PC-3 (cell line): ENCODE measurements around the gene ASB12. TPM values are rescaled to one million over a fixed set of nuclear protein-coding genes. Genes with fewer than 3 reads are reported as not detected.
A peak's percentile ranks its signal among the peaks of the same experiment; 100 is the strongest.

Experiments
- ATAC-seq: fragments of 200-7000 bp; cut with Tn5 transposase; 2 replicates; pipeline ENCODE4 v1.9.1; 2020; ENCODE audit warnings: mild to moderate bottlenecking, moderate library complexity
- Bru-seq: library from RNA; stranded (reverse); fragments of 400-500 nt; gene quantifications from one replicate; lab custom pipeline; 2021; lab: Mats Ljungman, UMichigan
- BruChase-seq, 2 experiments: library from RNA; stranded (reverse); fragments of 400-500 nt; gene quantifications; one replicate each; lab custom pipeline; 2021; lab: Mats Ljungman, UMichigan
- BruUV-seq: library from RNA; stranded (reverse); fragments of 400-500 nt; replicated peaks from 2 replicates; lab custom pipeline; 2021; lab: Mats Ljungman, UMichigan
- CTCF ChIA-PET: fragments of 300-600 bp; sonication (Branson Sonifier 250); formaldehyde crosslinking; loops from one replicate; lab custom pipeline; 2022; ENCODE audit warnings: antibody characterized with exemption; lab: Charles Lee
- POLR2A ChIA-PET: fragments of 300-600 bp; sonication (Branson Sonifier 250); formaldehyde crosslinking; loops from one replicate; lab custom pipeline; 2022; ENCODE audit warnings: antibody characterized with exemption; ENCODE audit not compliant: unreplicated experiment; lab: Charles Lee
- DNase-seq: peaks from one replicate; pipeline ENCODE4 v3.0.0-alpha.2; 2015
- H2AFZ ChIP-seq: fragments of 300-600 bp; sonication (generic); 2 replicates; pipeline ENCODE4 v1.6.0; 2016; ENCODE audit warnings: antibody characterized with exemption, low read length
- H3F3A ChIP-seq: fragments of 300-600 bp; sonication (generic); one replicate; pipeline ENCODE4 v1.6.0; 2017; ENCODE audit warnings: antibody characterized with exemption, low read length, control low read depth, mild to moderate bottlenecking; ENCODE audit not compliant: unreplicated experiment
- H3K27ac ChIP-seq: fragments of 300-600 bp; sonication (generic); 2 replicates; pipeline ENCODE4 v1.5.1; 2016; ENCODE audit warnings: mild to moderate bottlenecking, low read length
- H3K27me3 ChIP-seq: fragments of 300-600 bp; sonication (generic); 2 replicates; pipeline ENCODE4 v1.6.1; 2016; ENCODE audit warnings: low read length, mixed read lengths
- H3K36me3 ChIP-seq: fragments of 300-600 bp; sonication (generic); 2 replicates; pipeline ENCODE4 v1.6.1; 2016; ENCODE audit warnings: low read depth, mixed run types, low read length, mixed read lengths
- H3K4me1 ChIP-seq: fragments of 300-600 bp; sonication (generic); 2 replicates; pipeline ENCODE4 v1.5.1; 2016; ENCODE audit warnings: low read length; ENCODE audit not compliant: insufficient read depth
- H3K4me2 ChIP-seq: fragments of 300-600 bp; sonication (generic); 2 replicates; pipeline ENCODE4 v1.6.0; 2016; ENCODE audit warnings: low read length
- H3K4me3 ChIP-seq: fragments of 300-600 bp; sonication (generic); 2 replicates; pipeline ENCODE4 v1.5.1; 2016; ENCODE audit warnings: mild to moderate bottlenecking, low read length, mixed read lengths
- H3K79me2 ChIP-seq: fragments of 300-600 bp; sonication (generic); 2 replicates; pipeline ENCODE4 v1.6.1; 2017; ENCODE audit warnings: low read length, mixed read lengths
- H3K9ac ChIP-seq: fragments of 300-600 bp; sonication (generic); 2 replicates; pipeline ENCODE4 v1.6.0; 2016; ENCODE audit warnings: mild to moderate bottlenecking, low read length
- H3K9me2 ChIP-seq: fragments of 300-600 bp; sonication (generic); replicated peaks from 2 replicates; pipeline ENCODE4 v1.6.1; 2016; ENCODE audit warnings: mixed run types, low read length, mixed read lengths
- H3K9me3 ChIP-seq: fragments of 300-600 bp; sonication (generic); 2 replicates; pipeline ENCODE4 v1.6.1; 2016; ENCODE audit warnings: low read length, mixed read lengths
- H4K20me1 ChIP-seq: fragments of 300-600 bp; sonication (generic); 2 replicates; pipeline ENCODE4 v1.6.1; 2016; ENCODE audit warnings: low read length, mixed read lengths
- EZH2 ChIP-seq: fragments of 300-600 bp; sonication (generic); IDR thresholded peaks from one replicate; pipeline ENCODE4 v1.6.1; 2017; ENCODE audit warnings: antibody characterized with exemption, mild to moderate bottlenecking, low read length; ENCODE audit not compliant: unreplicated experiment
- EZH2phosphoT487 ChIP-seq: fragments of 300-600 bp; sonication (generic); IDR thresholded peaks from 2 replicates; pipeline ENCODE4 v1.6.1; 2018; ENCODE audit warnings: mild to moderate bottlenecking, antibody characterized with exemption, low read length, borderline replicate concordance
- intact Hi-C: fragments of 100-400 bp; cut with micrococcal nuclease; formaldehyde crosslinking; loops from 2 replicates; pipeline ENCODE4 v1.9.0; 2023
- long read RNA-seq: library from polyadenylated mRNA; unstranded; transcript quantifications from one replicate; pipeline ENCODE4 v2.0.0, GENCODE V29; 2021; ENCODE audit not compliant: unreplicated experiment
- total RNA-seq: library from RNA; depleted of rRNA; stranded (reverse); fragments of >200 nt; gene quantifications from 2 replicates; pipeline ENCODE4 v1.2.3, GENCODE V29; 2014; rRNA removed
- TF ChIP-seq, protein P1 (sequence below): fragments of 300-600 bp; sonication (generic); conservative IDR thresholded peaks from 2 replicates; pipeline ENCODE4 v1.5.1; 2017; ENCODE audit warnings: antibody characterized with exemption, low read depth, mild to moderate bottlenecking, low read length

The ASB12 gene
- total RNA-seq (not detected in 2 replicates), Bru-seq, nascent RNA (percentile 10 among the genes with signal in this experiment), BruChase-seq, experiment 1, labeled RNA remaining after a 6-hour chase (percentile 24 among the genes with signal in this experiment), BruChase-seq, experiment 2, labeled RNA remaining after a 2-hour chase (percentile 27 among the genes with signal in this experiment)
- long read RNA-seq = 0 reads

DNA sequence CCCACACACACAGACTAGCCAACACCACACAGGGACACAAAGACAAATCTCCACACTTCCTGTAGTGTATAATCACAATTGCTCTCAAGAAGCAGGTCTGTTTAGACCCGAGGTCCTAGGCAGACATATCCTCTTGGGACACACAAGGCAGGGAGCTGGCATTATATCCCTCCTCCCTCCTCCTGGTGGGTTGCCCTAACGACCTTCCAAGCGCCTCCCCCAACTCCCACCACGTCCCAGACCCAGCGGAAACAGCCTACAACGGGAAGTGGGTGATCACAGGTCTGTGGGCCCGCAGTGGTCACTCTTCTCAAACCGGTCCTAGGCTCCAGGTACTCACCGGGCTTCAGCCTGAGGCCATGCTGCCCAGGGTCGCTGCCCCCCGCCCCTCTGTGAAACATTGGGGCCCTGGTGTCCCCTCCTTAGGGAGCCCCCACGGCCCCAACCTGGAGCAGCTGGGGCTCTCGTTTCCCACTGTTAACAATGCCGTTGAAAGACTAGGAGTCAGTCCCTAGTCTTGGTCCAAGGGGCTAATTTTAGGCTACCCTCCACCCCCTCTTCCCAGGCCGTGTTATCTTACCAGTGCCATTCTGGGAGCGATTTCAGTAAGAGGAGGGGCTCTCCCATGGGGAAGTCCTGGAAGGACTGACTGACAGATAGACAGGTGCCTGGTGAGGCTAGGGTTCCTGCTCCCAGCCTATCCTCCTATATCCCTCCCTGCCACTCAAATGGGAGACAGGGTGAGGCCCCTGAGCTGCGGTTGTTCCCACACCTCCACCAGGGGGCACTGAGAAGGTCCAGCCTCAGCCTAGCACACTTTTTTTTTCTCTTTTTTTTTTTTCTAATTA, at the start of gene ASB12:
TSS of gene ASB12 (minus strand) at position 485 of the 848 bp plus-strand sequence. CDS start 4,957 bp downstream, outside the sequence.
- TF ChIP-seq EZH2phosphoT487 = no peak
- TF ChIP-seq, protein P1, sequence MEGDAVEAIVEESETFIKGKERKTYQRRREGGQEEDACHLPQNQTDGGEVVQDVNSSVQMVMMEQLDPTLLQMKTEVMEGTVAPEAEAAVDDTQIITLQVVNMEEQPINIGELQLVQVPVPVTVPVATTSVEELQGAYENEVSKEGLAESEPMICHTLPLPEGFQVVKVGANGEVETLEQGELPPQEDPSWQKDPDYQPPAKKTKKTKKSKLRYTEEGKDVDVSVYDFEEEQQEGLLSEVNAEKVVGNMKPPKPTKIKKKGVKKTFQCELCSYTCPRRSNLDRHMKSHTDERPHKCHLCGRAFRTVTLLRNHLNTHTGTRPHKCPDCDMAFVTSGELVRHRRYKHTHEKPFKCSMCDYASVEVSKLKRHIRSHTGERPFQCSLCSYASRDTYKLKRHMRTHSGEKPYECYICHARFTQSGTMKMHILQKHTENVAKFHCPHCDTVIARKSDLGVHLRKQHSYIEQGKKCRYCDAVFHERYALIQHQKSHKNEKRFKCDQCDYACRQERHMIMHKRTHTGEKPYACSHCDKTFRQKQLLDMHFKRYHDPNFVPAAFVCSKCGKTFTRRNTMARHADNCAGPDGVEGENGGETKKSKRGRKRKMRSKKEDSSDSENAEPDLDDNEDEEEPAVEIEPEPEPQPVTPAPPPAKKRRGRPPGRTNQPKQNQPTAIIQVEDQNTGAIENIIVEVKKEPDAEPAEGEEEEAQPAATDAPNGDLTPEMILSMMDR = no peak
- no peak for TF ChIP-seq EZH2
- CTCF ChIA-PET = no interaction called here

GRCh38 chrX:64265265-64265664, 34.9 kb upstream of the ASB12 start:
- Histone ChIP-seq H3K4me3 (no peak overlapping the region), H3K9ac (no peak overlapping the region), H3K9me3 (no peaks in the 10 kb centered on the region), H3K27ac (no peak overlapping the region), H3F3A (no peaks in the 10 kb centered on the region), H2AFZ (no peak overlapping the region), H4K20me1 (no peaks in the 10 kb centered on the region), H3K4me2 (no peak overlapping the region), H3K4me1 (no peaks in the 10 kb centered on the region), H3K79me2 (no peaks in the 10 kb centered on the region), H3K36me3 (no peaks in the 10 kb centered on the region), H3K27me3 (no peaks in the 10 kb centered on the region), H3K9me2 (no peaks in the 10 kb centered on the region)
- ChIA-PET POLR2A (no interaction called here), CTCF (no interaction called here)
- ATAC-seq (no peak), DNase-seq (no peak)
- intact Hi-C loops = no loop called here
- TF ChIP-seq, protein P1 = no peak
- no peak for TF ChIP-seq EZH2phosphoT487
- TF ChIP-seq EZH2 = no peak
- no TSS peak for BruUV-seq

More for the DNA sequence above, at the start of gene ASB12:
- Histone ChIP-seq H3K4me3 (no peak within 1 kb of the TSS), H3K27ac (no peak within 1 kb of the TSS), H4K20me1 (no peaks in the 10 kb centered on the region), H3K79me2 (no peaks in the 10 kb centered on the region), H3K9me2 (no peaks in the 10 kb centered on the region), H3K4me1 (no peaks in the 10 kb centered on the region), H2AFZ (no peak within 1 kb of the TSS), H3K36me3 (no peaks in the 10 kb centered on the region), H3K9ac (no peak within 1 kb of the TSS), H3K27me3 (no peaks in the 10 kb centered on the region), H3K4me2 (no peak within 1 kb of the TSS), H3F3A (no peaks in the 10 kb centered on the region), H3K9me3 (no peaks in the 10 kb centered on the region)
- intact Hi-C loops = no loop called here
- no TSS peak for BruUV-seq
- ATAC-seq (no peak), DNase-seq (no peak)
- POLR2A ChIA-PET = no interaction called here

DNA sequence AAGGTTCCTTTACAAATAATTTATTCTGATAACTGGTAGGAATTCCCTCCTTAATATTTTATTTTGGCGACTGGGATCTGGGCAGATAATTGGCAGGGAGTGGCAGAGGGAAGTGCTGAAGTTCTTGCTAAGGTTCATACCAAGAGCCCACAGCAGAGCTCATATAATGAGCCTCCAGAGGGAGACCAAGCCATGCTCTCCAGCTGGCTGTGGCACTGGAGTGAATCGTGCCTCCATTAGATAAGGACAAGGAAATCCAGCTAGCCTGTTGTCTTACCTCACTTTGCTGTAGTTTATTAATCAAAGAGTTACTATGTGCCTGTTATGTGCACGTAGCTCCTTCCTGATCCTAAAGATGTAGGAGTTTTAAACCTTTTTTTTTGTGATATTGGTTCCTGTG, 1.3 kb downstream of the ASB12 start:
- CTCF ChIA-PET = no interaction called here
- Histone ChIP-seq H4K20me1 (no peaks in the 10 kb centered on the region), H3K4me2 (no peak overlapping the region), H3K9ac (no peak overlapping the region), H2AFZ (no peak overlapping the region), H3K27ac (no peak overlapping the region), H3F3A (no peaks in the 10 kb centered on the region), H3K27me3 (no peaks in the 10 kb centered on the region), H3K4me1 (no peaks in the 10 kb centered on the region), H3K36me3 (no peaks in the 10 kb centered on the region), H3K9me3 (no peaks in the 10 kb centered on the region), H3K79me2 (no peaks in the 10 kb centered on the region), H3K4me3 (no peak overlapping the region), H3K9me2 (no peaks in the 10 kb centered on the region)
- TF ChIP-seq EZH2 = no peak
- no peak for TF ChIP-seq EZH2phosphoT487
- TF ChIP-seq, protein P1 = no peak
- POLR2A ChIA-PET = no interaction called here
- BruUV-seq = no TSS peak
- ATAC-seq (no peak), DNase-seq (no peak)
- intact Hi-C loops = no loop called here
